Measurements from ENCODE around the gene CNR1. TPM values are rescaled to one million over a fixed set of nuclear protein-coding genes. Genes with fewer than 3 reads are reported as not detected.

Gene CNR1
- total RNA-seq, 1 donor from 2014 or later = 0.26 TPM

- no peak overlapping the region for H3K4me2 ChIP-seq
- no peak for DNase-seq (ENCODE audit: low spot score)
- TF ChIP-seq EZH2 (IDR thresholded peaks at IDR 0.05) (no peak), EZH2phosphoT487 (IDR thresholded peaks at IDR 0.05) (no peak)
- TF ChIP-seq, protein P1, sequence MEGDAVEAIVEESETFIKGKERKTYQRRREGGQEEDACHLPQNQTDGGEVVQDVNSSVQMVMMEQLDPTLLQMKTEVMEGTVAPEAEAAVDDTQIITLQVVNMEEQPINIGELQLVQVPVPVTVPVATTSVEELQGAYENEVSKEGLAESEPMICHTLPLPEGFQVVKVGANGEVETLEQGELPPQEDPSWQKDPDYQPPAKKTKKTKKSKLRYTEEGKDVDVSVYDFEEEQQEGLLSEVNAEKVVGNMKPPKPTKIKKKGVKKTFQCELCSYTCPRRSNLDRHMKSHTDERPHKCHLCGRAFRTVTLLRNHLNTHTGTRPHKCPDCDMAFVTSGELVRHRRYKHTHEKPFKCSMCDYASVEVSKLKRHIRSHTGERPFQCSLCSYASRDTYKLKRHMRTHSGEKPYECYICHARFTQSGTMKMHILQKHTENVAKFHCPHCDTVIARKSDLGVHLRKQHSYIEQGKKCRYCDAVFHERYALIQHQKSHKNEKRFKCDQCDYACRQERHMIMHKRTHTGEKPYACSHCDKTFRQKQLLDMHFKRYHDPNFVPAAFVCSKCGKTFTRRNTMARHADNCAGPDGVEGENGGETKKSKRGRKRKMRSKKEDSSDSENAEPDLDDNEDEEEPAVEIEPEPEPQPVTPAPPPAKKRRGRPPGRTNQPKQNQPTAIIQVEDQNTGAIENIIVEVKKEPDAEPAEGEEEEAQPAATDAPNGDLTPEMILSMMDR (IDR thresholded peaks at IDR 0.05) = no peak
- no peaks in the 10 kb centered on the region for H3K36me3 Mint-ChIP-seq
- no peak overlapping the region for H2AFZ ChIP-seq (replicated peaks)
- no peak overlapping the region for H3K9ac ChIP-seq
- H3K9me3 ChIP-seq (ENCODE audit: low read depth) = no peaks in the 10 kb centered on the region
- H3K27me3 Mint-ChIP-seq (ENCODE audit: insufficient read depth, low read depth) = peaks cover 4% of the 10 kb centered on the region
- H3K9me3 Mint-ChIP-seq = no peaks in the 10 kb centered on the region
- H3K27ac ChIP-seq = no peak overlapping the region
- no peaks in the 10 kb centered on the region for H3K79me2 ChIP-seq (ENCODE audit: low read depth)
- H3K27ac Mint-ChIP-seq = no peak overlapping the region
- peaks cover 39% of the 10 kb centered on the region for H3K27me3 ChIP-seq
- no peaks in the 10 kb centered on the region for H3K4me1 ChIP-seq
- peaks cover 8% of the 10 kb centered on the region for H3K4me1 Mint-ChIP-seq
- no peaks in the 10 kb centered on the region for H4K20me1 ChIP-seq (ENCODE audit: low read depth)
- no peaks in the 10 kb centered on the region for H3K36me3 ChIP-seq
- no peak overlapping the region for H3K4me3 ChIP-seq
- no peak overlapping the region for H3K4me3 Mint-ChIP-seq
- H3F3A ChIP-seq (ENCODE audit: low read depth) = no peaks in the 10 kb centered on the region
These were observed 4.2 kb downstream of the CNR1 start for GRCh38 chr6:88161940-88162339.

DNA sequence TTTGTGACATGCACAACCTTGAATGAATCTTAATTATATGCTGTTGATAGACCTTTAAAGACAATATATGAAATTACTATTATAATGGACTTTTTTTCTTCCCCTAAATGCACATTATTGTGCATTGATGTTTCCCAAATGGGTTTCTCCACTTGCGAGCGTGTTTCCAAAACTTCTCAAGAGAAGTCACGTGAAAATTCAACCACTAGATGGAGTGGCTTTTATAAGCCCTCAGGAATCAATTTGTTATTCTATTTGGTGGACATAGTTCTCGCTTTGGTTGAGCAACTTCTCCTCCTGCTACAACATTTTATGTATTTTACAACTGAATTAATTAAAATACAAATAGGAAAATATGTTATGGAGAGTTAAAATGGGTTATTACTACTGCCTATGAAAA lies 9.0 kb downstream of the CNR1 start:
- no peaks in the 10 kb centered on the region for H3K27me3 ChIP-seq
- no peaks in the 10 kb centered on the region for H3K9me3 Mint-ChIP-seq
- TF ChIP-seq, protein P1 (IDR thresholded peaks at IDR 0.05) = peak; percentile 30
- TF ChIP-seq EZH2 (IDR thresholded peaks at IDR 0.05) = no peak
- no peak for TF ChIP-seq EZH2phosphoT487 (IDR thresholded peaks at IDR 0.05)

GRCh38 chr6:88145298-88145963 lies 20.7 kb downstream of the CNR1 start:
- no peak for TF ChIP-seq EZH2 (IDR thresholded peaks at IDR 0.05)
- TF ChIP-seq, protein P1 (IDR thresholded peaks at IDR 0.05) = no peak
- no peak for TF ChIP-seq EZH2phosphoT487 (IDR thresholded peaks at IDR 0.05)
- peaks cover 5% of the 10 kb centered on the region for H3K27me3 Mint-ChIP-seq (ENCODE audit: insufficient read depth, low read depth)
- Histone ChIP-seq H3K4me2 (no peak overlapping the region), H3K27ac (no peak overlapping the region), H3K27me3 (peaks cover 28% of the 10 kb centered on the region), H2AFZ (replicated peaks) (no peak overlapping the region), H3K36me3 (no peaks in the 10 kb centered on the region), H3K79me2 (ENCODE audit: low read depth) (no peaks in the 10 kb centered on the region), H3F3A (ENCODE audit: low read depth) (no peaks in the 10 kb centered on the region), H3K4me1 (no peaks in the 10 kb centered on the region), H4K20me1 (ENCODE audit: low read depth) (no peaks in the 10 kb centered on the region), H3K9me3 (ENCODE audit: low read depth) (no peaks in the 10 kb centered on the region), H3K4me3 (no peak overlapping the region), H3K9ac (no peak overlapping the region)
- H3K9me3 Mint-ChIP-seq = no peaks in the 10 kb centered on the region
- no peaks in the 10 kb centered on the region for H3K36me3 Mint-ChIP-seq
- peak overlapping the region; percentile 10 for H3K27ac Mint-ChIP-seq
- no peak for DNase-seq (ENCODE audit: low spot score)
- peaks cover 6% of the 10 kb centered on the region for H3K4me1 Mint-ChIP-seq
- no peak overlapping the region for H3K4me3 Mint-ChIP-seq

More for the DNA sequence above, 9.0 kb downstream of the CNR1 start:
- Histone ChIP-seq H3K4me1 (no peaks in the 10 kb centered on the region), H2AFZ (replicated peaks) (no peak overlapping the region), H3K79me2 (ENCODE audit: low read depth) (no peaks in the 10 kb centered on the region), H3K9ac (no peak overlapping the region), H3K27ac (no peak overlapping the region), H3K36me3 (no peaks in the 10 kb centered on the region), H3K4me3 (no peak overlapping the region), H4K20me1 (ENCODE audit: low read depth) (no peaks in the 10 kb centered on the region), H3K4me2 (no peak overlapping the region), H3K9me3 (ENCODE audit: low read depth) (no peaks in the 10 kb centered on the region), H3F3A (ENCODE audit: low read depth) (no peaks in the 10 kb centered on the region)
- DNase-seq (ENCODE audit: low spot score) = no peak
- Mint-ChIP-seq H3K36me3 (no peaks in the 10 kb centered on the region), H3K27me3 (ENCODE audit: insufficient read depth, low read depth) (no peaks in the 10 kb centered on the region), H3K27ac (no peak overlapping the region), H3K4me3 (no peak overlapping the region), H3K4me1 (no peaks in the 10 kb centered on the region)
